ENCODE results near the gene PPP1R36.

GRCh38 chr14:64549791-64550620 is at the start of gene PPP1R36:
- TF ChIP-seq POLR2A (IDR thresholded peaks at IDR 0.05), result no peak
- TF ChIP-seq CTCF (IDR thresholded peaks at IDR 0.05 in 8 of 11, conservative IDR thresholded peaks at IDR 0.05 in 3 of 11), result peak in 1 of 11 experiments; percentile 12
